Stimulated activated naive CD8-positive, alpha-beta T cell treated with anti-CD3 and anti-CD28 coated beads, Interleukin-15, Interleukin-2, amounts not matched to agents 100 ng/mL and 50 ng/mL, for 24 hours (primary cell): ENCODE results near the gene ALG14.
"Not testable (repeated sequence)": the region's sequence is repeated elsewhere in the genome, so short reads cannot be mapped to it uniquely, and the experiment has no call there.

ENCODE experiments used
- H3K27ac Mint-ChIP-seq: one replicate; pipeline ENCODE4 v1.8.0; 2021; ENCODE audit warnings: mild to moderate bottlenecking, mixed read lengths
- H3K27me3 Mint-ChIP-seq: one replicate; pipeline ENCODE4 v1.8.0; 2021; ENCODE audit warnings: mixed read lengths
- H3K36me3 Mint-ChIP-seq: one replicate; pipeline ENCODE4 v1.8.0; 2021; ENCODE audit warnings: low read depth, mixed read lengths
- H3K4me1 Mint-ChIP-seq: one replicate; pipeline ENCODE4 v1.8.0; 2021; ENCODE audit warnings: low read depth, mixed read lengths
- H3K4me3 Mint-ChIP-seq: one replicate; pipeline ENCODE4 v1.8.0; 2021; ENCODE audit warnings: mild to moderate bottlenecking, mixed read lengths
- H3K9me3 Mint-ChIP-seq: one replicate; pipeline ENCODE4 v1.8.0; 2021; ENCODE audit warnings: mixed read lengths

Gene ALG14

GRCh38 chr1:95015076-95015475, 57.7 kb downstream of the ALG14 start:
- no peaks in the 10 kb centered on the region for H3K27me3 Mint-ChIP-seq

GRCh38 chr1:95013950-95014574, 58.7 kb downstream of the ALG14 start:
- Mint-ChIP-seq H3K27me3 (no peaks in the 10 kb centered on the region), H3K9me3 (no peaks in the 10 kb centered on the region), H3K4me1 (no peaks in the 10 kb centered on the region), H3K4me3 (no peak overlapping the region), H3K27ac (no peak overlapping the region), H3K36me3 (peaks cover 4% of the 10 kb centered on the region)

More at GRCh38 chr1:95015076-95015475, 57.7 kb downstream of the ALG14 start:
- Mint-ChIP-seq H3K36me3 (peaks cover 4% of the 10 kb centered on the region), H3K4me1 (no peaks in the 10 kb centered on the region), H3K27ac (no peak overlapping the region), H3K9me3 (no peaks in the 10 kb centered on the region), H3K4me3 (no peak overlapping the region)

- no peaks in the 10 kb centered on the region for H3K27me3 Mint-ChIP-seq
- H3K4me1 Mint-ChIP-seq: no peaks in the 10 kb centered on the region
- H3K9me3 Mint-ChIP-seq: no peaks in the 10 kb centered on the region
- no peak overlapping the region for H3K4me3 Mint-ChIP-seq
- no peak overlapping the region for H3K27ac Mint-ChIP-seq
- peaks cover 4% of the 10 kb centered on the region for H3K36me3 Mint-ChIP-seq
These were observed 60.4 kb downstream of the ALG14 start for GRCh38 chr1:95012389-95012788.

GRCh38 chr1:95010158-95010557, 62.6 kb downstream of the ALG14 start:
- H3K36me3 Mint-ChIP-seq: peaks cover under 1% of the 10 kb centered on the region
- H3K4me1 Mint-ChIP-seq: no peaks in the 10 kb centered on the region

GRCh38 chr1:95007687-95008086, 65.1 kb downstream of the ALG14 start:
- no peaks in the 10 kb centered on the region for H3K9me3 Mint-ChIP-seq
- no peaks in the 10 kb centered on the region for H3K4me1 Mint-ChIP-seq
- no peak overlapping the region for H3K27ac Mint-ChIP-seq
- H3K36me3 Mint-ChIP-seq: no peaks in the 10 kb centered on the region
- no peak overlapping the region for H3K4me3 Mint-ChIP-seq
- H3K27me3 Mint-ChIP-seq: no peaks in the 10 kb centered on the region

More at GRCh38 chr1:95010158-95010557, 62.6 kb downstream of the ALG14 start:
- Mint-ChIP-seq H3K27ac (no peak overlapping the region), H3K4me3 (no peak overlapping the region), H3K9me3 (no peaks in the 10 kb centered on the region), H3K27me3 (no peaks in the 10 kb centered on the region)

GRCh38 chr1:95006681-95007080, 66.1 kb downstream of the ALG14 start:
- Mint-ChIP-seq H3K9me3 (no peaks in the 10 kb centered on the region), H3K27ac (no peak overlapping the region), H3K36me3 (no peaks in the 10 kb centered on the region), H3K4me3 (no peak overlapping the region), H3K4me1 (no peaks in the 10 kb centered on the region), H3K27me3 (no peaks in the 10 kb centered on the region)

GRCh38 chr1:95005584-95005983, 67.2 kb downstream of the ALG14 start:
- Mint-ChIP-seq H3K4me1 (no peaks in the 10 kb centered on the region), H3K27ac (no peak overlapping the region), H3K36me3 (no peaks in the 10 kb centered on the region), H3K27me3 (no peaks in the 10 kb centered on the region), H3K9me3 (no peaks in the 10 kb centered on the region), H3K4me3 (no peak overlapping the region)

GRCh38 chr1:95004013-95004412, 68.7 kb downstream of the ALG14 start:
- Mint-ChIP-seq H3K4me1 (no peaks in the 10 kb centered on the region), H3K27ac (no peak overlapping the region), H3K36me3 (no peaks in the 10 kb centered on the region), H3K27me3 (no peaks in the 10 kb centered on the region), H3K4me3 (no peak overlapping the region), H3K9me3 (no peaks in the 10 kb centered on the region)

GRCh38 chr1:95003433-95003738, 69.4 kb downstream of the ALG14 start:
- Mint-ChIP-seq H3K36me3 (no peaks in the 10 kb centered on the region), H3K27ac (no peak overlapping the region), H3K27me3 (no peaks in the 10 kb centered on the region), H3K4me1 (no peaks in the 10 kb centered on the region), H3K9me3 (no peaks in the 10 kb centered on the region), H3K4me3 (no peak overlapping the region)

GRCh38 chr1:95002540-95003432, 70.0 kb downstream of the ALG14 start:
- Mint-ChIP-seq H3K9me3 (no peaks in the 10 kb centered on the region), H3K27ac (no peak overlapping the region), H3K27me3 (no peaks in the 10 kb centered on the region), H3K4me1 (no peaks in the 10 kb centered on the region), H3K4me3 (no peak overlapping the region), H3K36me3 (no peaks in the 10 kb centered on the region)

GRCh38 chr1:95002164-95002539, 70.6 kb downstream of the ALG14 start:
- Mint-ChIP-seq H3K36me3 (no peaks in the 10 kb centered on the region), H3K27ac (no peak overlapping the region), H3K4me1 (no peaks in the 10 kb centered on the region), H3K27me3 (no peaks in the 10 kb centered on the region), H3K9me3 (no peaks in the 10 kb centered on the region), H3K4me3 (no peak overlapping the region)

- H3K27ac Mint-ChIP-seq: no peak overlapping the region
- no peaks in the 10 kb centered on the region for H3K9me3 Mint-ChIP-seq
- H3K4me3 Mint-ChIP-seq: no peak overlapping the region
- no peaks in the 10 kb centered on the region for H3K27me3 Mint-ChIP-seq
- no peaks in the 10 kb centered on the region for H3K36me3 Mint-ChIP-seq
- H3K4me1 Mint-ChIP-seq: peaks cover 4% of the 10 kb centered on the region
These were observed 73.2 kb downstream of the ALG14 start for GRCh38 chr1:94999456-95000131.

GRCh38 chr1:94998748-94999147, 74.0 kb downstream of the ALG14 start:
- Mint-ChIP-seq H3K4me3 (no peak overlapping the region), H3K27me3 (no peaks in the 10 kb centered on the region), H3K36me3 (no peaks in the 10 kb centered on the region), H3K4me1 (peaks cover 4% of the 10 kb centered on the region), H3K9me3 (no peaks in the 10 kb centered on the region), H3K27ac (no peak overlapping the region)

- Mint-ChIP-seq H3K36me3 (no peaks in the 10 kb centered on the region), H3K27me3 (no peaks in the 10 kb centered on the region), H3K27ac (no peak overlapping the region), H3K4me1 (peaks cover 4% of the 10 kb centered on the region), H3K9me3 (no peaks in the 10 kb centered on the region), H3K4me3 (no peak overlapping the region)
These were observed 74.6 kb downstream of the ALG14 start for GRCh38 chr1:94998114-94998513.

- H3K27me3 Mint-ChIP-seq, H3K4me3 Mint-ChIP-seq, H3K27ac Mint-ChIP-seq, H3K4me1 Mint-ChIP-seq, H3K36me3 Mint-ChIP-seq, H3K9me3 Mint-ChIP-seq: not testable (repeated sequence)
These were observed 77.2 kb downstream of the ALG14 start for GRCh38 chr1:94995536-94995935.
